GM12872 (cell line): ENCODE results near the gene PQBP1.

Experiments
- TF ChIP-seq, protein P1 (sequence below): IDR thresholded peaks from 3 replicates; pipeline ENCODE4 v1.5.1; 2011; ENCODE audit warnings: low read depth, mild to moderate bottlenecking, low read length, moderate library complexity; ENCODE audit not compliant: insufficient read depth

PQBP1 gene

GRCh38 chrX:48899078-48899410 lies 1.3 kb downstream of the PQBP1 start:
- TF ChIP-seq, protein P1, sequence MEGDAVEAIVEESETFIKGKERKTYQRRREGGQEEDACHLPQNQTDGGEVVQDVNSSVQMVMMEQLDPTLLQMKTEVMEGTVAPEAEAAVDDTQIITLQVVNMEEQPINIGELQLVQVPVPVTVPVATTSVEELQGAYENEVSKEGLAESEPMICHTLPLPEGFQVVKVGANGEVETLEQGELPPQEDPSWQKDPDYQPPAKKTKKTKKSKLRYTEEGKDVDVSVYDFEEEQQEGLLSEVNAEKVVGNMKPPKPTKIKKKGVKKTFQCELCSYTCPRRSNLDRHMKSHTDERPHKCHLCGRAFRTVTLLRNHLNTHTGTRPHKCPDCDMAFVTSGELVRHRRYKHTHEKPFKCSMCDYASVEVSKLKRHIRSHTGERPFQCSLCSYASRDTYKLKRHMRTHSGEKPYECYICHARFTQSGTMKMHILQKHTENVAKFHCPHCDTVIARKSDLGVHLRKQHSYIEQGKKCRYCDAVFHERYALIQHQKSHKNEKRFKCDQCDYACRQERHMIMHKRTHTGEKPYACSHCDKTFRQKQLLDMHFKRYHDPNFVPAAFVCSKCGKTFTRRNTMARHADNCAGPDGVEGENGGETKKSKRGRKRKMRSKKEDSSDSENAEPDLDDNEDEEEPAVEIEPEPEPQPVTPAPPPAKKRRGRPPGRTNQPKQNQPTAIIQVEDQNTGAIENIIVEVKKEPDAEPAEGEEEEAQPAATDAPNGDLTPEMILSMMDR: no peak

DNA sequence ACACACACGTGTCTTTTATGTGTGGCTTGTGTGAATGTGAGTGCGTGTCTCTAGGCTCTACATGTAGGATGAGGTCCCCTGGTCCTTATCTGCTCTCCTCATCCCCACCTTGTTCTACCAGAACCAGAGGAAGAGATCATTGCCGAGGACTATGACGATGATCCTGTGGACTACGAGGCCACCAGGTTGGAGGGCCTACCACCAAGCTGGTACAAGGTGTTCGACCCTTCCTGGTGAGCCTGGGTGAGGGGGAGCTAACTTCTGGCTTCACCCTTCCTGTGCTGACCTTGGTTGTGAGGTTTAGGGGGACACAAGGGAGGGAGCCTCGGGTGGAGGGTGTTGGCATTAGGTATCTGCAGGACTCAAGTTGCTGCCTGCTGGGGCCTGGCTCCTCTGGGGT lies 3.3 kb downstream of the PQBP1 start:
- TF ChIP-seq, protein P1: no peak

DNA sequence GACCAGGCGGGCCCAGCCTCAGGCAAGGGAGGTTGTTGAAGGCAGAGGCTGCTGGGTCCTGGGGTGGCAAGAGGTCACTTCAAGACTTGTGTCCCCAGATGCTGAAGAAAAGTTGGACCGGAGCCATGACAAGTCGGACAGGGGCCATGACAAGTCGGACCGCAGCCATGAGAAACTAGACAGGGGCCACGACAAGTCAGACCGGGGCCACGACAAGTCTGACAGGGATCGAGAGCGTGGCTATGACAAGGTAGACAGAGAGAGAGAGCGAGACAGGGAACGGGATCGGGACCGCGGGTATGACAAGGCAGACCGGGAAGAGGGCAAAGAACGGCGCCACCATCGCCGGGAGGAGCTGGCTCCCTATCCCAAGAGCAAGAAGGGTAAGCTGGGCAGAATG lies 4.4 kb downstream of the PQBP1 start:
- TF ChIP-seq, protein P1: no peak

DNA sequence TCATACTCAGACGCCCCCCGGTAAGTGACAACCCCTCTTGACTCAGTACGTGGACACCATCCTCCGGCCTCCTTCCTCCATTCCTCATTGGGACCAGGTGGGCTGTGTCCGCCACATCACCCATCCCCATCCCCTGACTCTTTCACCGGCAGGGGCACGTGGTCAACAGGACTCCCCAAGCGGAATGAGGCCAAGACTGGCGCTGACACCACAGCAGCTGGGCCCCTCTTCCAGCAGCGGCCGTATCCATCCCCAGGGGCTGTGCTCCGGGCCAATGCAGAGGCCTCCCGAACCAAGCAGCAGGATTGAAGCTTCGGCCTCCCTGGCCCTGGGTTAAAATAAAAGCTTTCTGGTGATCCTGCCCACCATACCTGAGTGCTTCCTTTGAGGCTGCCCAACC lies 5.0 kb downstream of the PQBP1 start:
- TF ChIP-seq, protein P1: no peak

DNA sequence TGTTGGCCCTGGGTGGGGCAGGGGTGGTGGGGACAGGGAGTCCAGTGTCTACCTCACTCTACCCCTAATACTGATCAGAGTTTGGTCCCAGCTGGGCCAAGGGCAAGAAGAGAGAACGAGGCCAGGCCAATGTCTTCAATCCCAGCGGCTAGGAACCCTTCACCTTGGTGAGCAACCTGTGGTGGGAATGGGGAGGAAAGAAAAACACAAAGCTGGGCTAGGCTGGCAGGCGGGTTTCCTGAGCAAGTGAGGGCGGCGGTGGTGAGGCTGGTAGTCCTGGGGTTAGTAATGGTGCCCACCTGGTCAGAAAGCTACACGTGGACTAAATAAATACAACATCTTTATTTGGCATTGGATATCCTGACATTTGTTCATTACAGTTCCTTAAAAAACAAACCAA lies 5.6 kb downstream of the PQBP1 start:
- TF ChIP-seq, protein P1: no peak

DNA sequence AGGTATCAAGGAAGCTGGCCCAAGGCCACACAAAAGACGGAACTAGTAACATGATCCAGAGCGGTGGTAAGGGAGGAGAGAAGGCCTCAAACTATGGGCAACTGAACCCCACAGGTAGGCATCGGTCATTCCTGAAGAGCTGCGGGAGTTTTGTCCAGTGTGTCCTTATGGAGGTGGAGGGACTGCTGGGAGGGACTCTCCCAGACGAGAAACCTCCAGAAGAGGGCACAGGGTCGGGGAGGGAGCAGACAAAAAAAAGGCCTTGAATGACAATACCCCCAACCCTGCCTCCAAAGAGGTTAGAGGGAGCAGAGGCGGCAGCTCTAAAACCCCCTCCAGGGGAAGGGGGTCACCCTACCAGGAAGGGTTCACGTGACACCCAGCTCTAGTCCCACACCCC lies 6.5 kb downstream of the PQBP1 start:
- TF ChIP-seq, protein P1: no peak

DNA sequence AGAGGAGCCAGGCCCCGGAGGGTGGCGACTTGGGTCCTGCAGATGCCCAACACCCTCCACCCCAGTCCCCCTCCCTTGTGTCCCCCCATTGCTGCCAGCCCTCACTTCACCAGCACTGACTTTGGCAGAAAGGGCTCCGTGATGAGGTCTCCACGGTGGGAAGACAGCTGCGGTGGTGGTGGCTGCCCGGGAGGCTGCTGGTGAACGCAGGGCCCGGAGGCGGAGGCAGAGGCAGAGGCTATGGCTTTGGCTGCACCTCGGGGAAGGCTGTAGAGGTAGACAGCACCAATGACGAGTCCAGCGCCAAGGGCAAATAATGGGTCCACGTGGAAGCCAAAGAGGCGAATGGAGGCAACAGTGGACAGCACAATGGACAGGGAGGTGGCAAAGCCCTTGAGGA lies 6.9 kb downstream of the PQBP1 start:
- TF ChIP-seq, protein P1: no peak
